ENCODE results near the gene STXBP6.

GRCh38 chr14:24892497-24893051 is 157.4 kb downstream of the STXBP6 start:
- TF ChIP-seq CTCF (conservative IDR thresholded peaks at IDR 0.05) (no peak), ZFX (IDR thresholded peaks at IDR 0.05) (no peak)

Measured in C4-2B (cell line).